ENCODE measurements around the gene DNM1L. TPM values are rescaled to one million over a fixed set of nuclear protein-coding genes. Genes with fewer than 3 reads are reported as not detected.

Gene DNM1L
- polyA plus RNA-seq, 2 of the 4 experiments (the other 2 are of a cell fraction): 67.0 to 121 TPM

DNA sequence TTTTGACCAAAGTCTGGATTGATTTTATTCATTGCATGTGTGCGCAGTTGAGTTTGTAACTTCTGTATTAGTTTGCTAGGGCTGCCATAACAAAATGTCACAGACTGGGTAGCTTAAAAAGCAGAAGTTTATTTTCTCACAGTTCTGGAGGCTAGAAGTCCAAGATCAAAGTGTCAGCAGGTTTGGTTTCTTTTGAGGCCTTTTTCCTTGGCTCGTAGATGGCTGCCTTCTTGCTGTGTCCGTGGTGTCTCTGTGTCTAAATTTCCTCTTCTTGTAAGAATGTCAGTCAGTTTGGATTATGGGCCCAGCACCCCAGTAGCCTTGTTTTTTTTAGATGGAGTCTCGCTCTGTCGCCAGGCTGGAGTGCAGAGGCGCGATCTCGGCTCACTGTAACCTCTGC, 11.8 kb downstream of the DNM1L start:
- POLR2A ChIA-PET: no interaction called here
- Histone ChIP-seq H3K9me3 (peaks cover 14% of the 10 kb centered on the region), H3K4me3 (no peak overlapping the region), H3K4me2 (no peak overlapping the region), H3K27ac (no peak overlapping the region), H3K4me1 (0 out of 3 replicates have a peak, but pooled peaks cover 3% of the 10 kb centered on the region)
- DNase-seq (ENCODE audit: low read depth in 1 of 2, low spot score in 1 of 2) (no peak), FAIRE-seq (no peak), ATAC-seq (no peak)
- CTCF ChIA-PET: interaction anchor here (1.2 kb wide), 1 partner anchor 1038 kb away, joined by 6 read pairs; no protein-coding TSS in a partner anchor
- TF ChIP-seq ESRRA (IDR thresholded peaks at IDR 0.05; ENCODE audit: borderline replicate concordance, low read length): no peak
- no peak for TF ChIP-seq EHF (CRISPR knock-in tag; IDR thresholded peaks at IDR 0.05)
- TF ChIP-seq, protein P1, sequence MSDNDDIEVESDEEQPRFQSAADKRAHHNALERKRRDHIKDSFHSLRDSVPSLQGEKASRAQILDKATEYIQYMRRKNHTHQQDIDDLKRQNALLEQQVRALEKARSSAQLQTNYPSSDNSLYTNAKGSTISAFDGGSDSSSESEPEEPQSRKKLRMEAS (IDR thresholded peaks at IDR 0.05): no peak
- TF ChIP-seq, protein P2, sequence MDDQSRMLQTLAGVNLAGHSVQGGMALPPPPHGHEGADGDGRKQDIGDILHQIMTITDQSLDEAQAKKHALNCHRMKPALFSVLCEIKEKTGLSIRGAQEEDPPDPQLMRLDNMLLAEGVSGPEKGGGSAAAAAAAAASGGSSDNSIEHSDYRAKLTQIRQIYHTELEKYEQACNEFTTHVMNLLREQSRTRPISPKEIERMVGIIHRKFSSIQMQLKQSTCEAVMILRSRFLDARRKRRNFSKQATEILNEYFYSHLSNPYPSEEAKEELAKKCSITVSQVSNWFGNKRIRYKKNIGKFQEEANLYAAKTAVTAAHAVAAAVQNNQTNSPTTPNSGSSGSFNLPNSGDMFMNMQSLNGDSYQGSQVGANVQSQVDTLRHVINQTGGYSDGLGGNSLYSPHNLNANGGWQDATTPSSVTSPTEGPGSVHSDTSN (IDR thresholded peaks at IDR 0.05): no peak
- no peak for TF ChIP-seq KDM5A (IDR thresholded peaks at IDR 0.05)
- TF ChIP-seq, protein P3, sequence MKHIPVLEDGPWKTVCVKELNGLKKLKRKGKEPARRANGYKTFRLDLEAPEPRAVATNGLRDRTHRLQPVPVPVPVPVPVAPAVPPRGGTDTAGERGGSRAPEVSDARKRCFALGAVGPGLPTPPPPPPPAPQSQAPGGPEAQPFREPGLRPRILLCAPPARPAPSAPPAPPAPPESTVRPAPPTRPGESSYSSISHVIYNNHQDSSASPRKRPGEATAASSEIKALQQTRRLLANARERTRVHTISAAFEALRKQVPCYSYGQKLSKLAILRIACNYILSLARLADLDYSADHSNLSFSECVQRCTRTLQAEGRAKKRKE (CRISPR knock-in tag; IDR thresholded peaks at IDR 0.05; ENCODE audit: low read depth): no peak
- no peak for TF ChIP-seq EHMT2 (IDR thresholded peaks at IDR 0.05; ENCODE audit: low read depth)
- TF ChIP-seq FOSB (CRISPR knock-in tag; IDR thresholded peaks at IDR 0.05): no peak
- no peak for TF ChIP-seq JUNB (IDR thresholded peaks at IDR 0.05)
- no peak for TF ChIP-seq TFCP2L1 (CRISPR knock-in tag; IDR thresholded peaks at IDR 0.05)
- TF ChIP-seq, protein P4, sequence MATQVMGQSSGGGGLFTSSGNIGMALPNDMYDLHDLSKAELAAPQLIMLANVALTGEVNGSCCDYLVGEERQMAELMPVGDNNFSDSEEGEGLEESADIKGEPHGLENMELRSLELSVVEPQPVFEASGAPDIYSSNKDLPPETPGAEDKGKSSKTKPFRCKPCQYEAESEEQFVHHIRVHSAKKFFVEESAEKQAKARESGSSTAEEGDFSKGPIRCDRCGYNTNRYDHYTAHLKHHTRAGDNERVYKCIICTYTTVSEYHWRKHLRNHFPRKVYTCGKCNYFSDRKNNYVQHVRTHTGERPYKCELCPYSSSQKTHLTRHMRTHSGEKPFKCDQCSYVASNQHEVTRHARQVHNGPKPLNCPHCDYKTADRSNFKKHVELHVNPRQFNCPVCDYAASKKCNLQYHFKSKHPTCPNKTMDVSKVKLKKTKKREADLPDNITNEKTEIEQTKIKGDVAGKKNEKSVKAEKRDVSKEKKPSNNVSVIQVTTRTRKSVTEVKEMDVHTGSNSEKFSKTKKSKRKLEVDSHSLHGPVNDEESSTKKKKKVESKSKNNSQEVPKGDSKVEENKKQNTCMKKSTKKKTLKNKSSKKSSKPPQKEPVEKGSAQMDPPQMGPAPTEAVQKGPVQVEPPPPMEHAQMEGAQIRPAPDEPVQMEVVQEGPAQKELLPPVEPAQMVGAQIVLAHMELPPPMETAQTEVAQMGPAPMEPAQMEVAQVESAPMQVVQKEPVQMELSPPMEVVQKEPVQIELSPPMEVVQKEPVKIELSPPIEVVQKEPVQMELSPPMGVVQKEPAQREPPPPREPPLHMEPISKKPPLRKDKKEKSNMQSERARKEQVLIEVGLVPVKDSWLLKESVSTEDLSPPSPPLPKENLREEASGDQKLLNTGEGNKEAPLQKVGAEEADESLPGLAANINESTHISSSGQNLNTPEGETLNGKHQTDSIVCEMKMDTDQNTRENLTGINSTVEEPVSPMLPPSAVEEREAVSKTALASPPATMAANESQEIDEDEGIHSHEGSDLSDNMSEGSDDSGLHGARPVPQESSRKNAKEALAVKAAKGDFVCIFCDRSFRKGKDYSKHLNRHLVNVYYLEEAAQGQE (IDR thresholded peaks at IDR 0.05): no peak
- TF ChIP-seq CBX2 (IDR thresholded peaks at IDR 0.05; ENCODE audit: borderline replicate concordance, low read depth): no peak
- no peak for TF ChIP-seq POLR2AphosphoS2 (conservative IDR thresholded peaks at IDR 0.05; ENCODE audit: low read length)
- TF ChIP-seq RCOR1 (IDR thresholded peaks at IDR 0.05; ENCODE audit: low read depth, low read length): no peak
- 97% methylated on average over 8 of the region's 8 CpGs for WGBS (ENCODE audit: missing lambda C conversion rate)

DNA sequence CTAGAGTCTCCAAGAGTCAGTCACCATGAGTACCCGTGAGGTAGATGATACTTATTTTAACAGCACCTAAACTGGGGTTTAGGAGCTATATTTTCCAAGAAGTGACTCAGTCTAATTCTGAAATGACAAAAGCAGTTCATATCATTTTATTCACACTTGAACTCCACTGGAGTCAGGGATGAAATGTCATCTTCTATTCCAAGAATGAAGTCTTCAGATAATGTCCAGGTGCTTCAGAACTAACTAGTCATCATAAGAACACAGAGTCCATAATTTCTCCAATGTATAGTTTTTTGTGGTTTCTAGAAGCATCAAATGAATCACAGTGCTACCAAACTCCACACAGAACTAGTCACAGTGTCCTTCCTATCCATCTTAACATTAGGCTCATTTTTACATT, 13.3 kb downstream of the DNM1L start:
- ATAC-seq: no peak
- peaks cover 14% of the 10 kb centered on the region for H3K9me3 ChIP-seq
- 0 out of 3 replicates have a peak, but pooled peaks cover 3% of the 10 kb centered on the region for H3K4me1 ChIP-seq
- TF ChIP-seq TP53 (CRISPR knock-in tag; IDR thresholded peaks at IDR 0.05) (no peak), KDM5A (IDR thresholded peaks at IDR 0.05) (no peak), HOXB5 (CRISPR knock-in tag; IDR thresholded peaks at IDR 0.05) (no peak), CHD4 (IDR thresholded peaks at IDR 0.05; ENCODE audit: borderline replicate concordance) (no peak), RFX5 (IDR thresholded peaks at IDR 0.05) (no peak), EHF (CRISPR knock-in tag; IDR thresholded peaks at IDR 0.05) (no peak)
- TF ChIP-seq, protein P2 (IDR thresholded peaks at IDR 0.05): no peak
- TF ChIP-seq, protein P5, sequence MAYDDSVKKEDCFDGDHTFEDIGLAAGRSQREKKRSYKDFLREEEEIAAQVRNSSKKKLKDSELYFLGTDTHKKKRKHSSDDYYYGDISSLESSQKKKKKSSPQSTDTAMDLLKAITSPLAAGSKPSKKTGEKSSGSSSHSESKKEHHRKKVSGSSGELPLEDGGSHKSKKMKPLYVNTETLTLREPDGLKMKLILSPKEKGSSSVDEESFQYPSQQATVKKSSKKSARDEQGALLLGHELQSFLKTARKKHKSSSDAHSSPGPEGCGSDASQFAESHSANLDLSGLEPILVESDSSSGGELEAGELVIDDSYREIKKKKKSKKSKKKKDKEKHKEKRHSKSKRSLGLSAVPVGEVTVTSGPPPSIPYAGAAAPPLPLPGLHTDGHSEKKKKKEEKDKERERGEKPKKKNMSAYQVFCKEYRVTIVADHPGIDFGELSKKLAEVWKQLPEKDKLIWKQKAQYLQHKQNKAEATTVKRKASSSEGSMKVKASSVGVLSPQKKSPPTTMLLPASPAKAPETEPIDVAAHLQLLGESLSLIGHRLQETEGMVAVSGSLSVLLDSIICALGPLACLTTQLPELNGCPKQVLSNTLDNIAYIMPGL (CRISPR knock-in tag; IDR thresholded peaks at IDR 0.05; ENCODE audit: borderline replicate concordance): no peak
- no peak overlapping the region for H3K4me3 ChIP-seq
- no peak overlapping the region for H3K27ac ChIP-seq
- no peak overlapping the region for H3K4me2 ChIP-seq
- no peak for DNase-seq (ENCODE audit: low read depth in 1 of 2, low spot score in 1 of 2)
- POLR2A ChIA-PET: no interaction called here
- CTCF ChIA-PET: interaction anchor here (0.5 to 2.0 kb wide), 3 partner anchors 21 to 63 kb away, joined by 3 to 8 read pairs (median 4); partner anchors contain the start of gene YARS2
- WGBS (ENCODE audit: missing lambda C conversion rate): 84% methylated on average over 1 of the region's 1 CpG
- FAIRE-seq: no peak

All from A549 (cell line).